Lung (tissue), 12 donors: ENCODE results near the gene ITGA1. TPM values are rescaled to one million over a fixed set of nuclear protein-coding genes. Genes with fewer than 3 reads are reported as not detected.

Experiments used
- ATAC-seq: fragments of 200-7000 bp; cut with Tn5 transposase; one replicate; pipeline ENCODE4 v1.9.1; 2020; ENCODE audit warnings: moderate number of reproducible peaks; ENCODE audit not compliant: insufficient read depth, low FRiP score
- DNase-seq, 3 donors: peaks; one replicate each; pipeline ENCODE4 v3.0.0-alpha.2; 2013 to 2017
- H3K27ac ChIP-seq, 2 donors: one replicate each; pipeline ENCODE4 v1.5.1; 2013; ENCODE audit warnings: mild to moderate bottlenecking in 2 of 2, moderate library complexity in 2 of 2, control low read depth in 1 of 2, inconsistent platforms in 1 of 2, low read depth in 1 of 2, low read length in 1 of 2
- H3K27me3 ChIP-seq, 3 donors: one replicate each; pipeline ENCODE4 v1.5.1; 2013; ENCODE audit warnings: low read length in 2 of 3; ENCODE audit not compliant: control insufficient read depth in 3 of 3, insufficient read depth in 3 of 3
- H3K36me3 ChIP-seq, 4 donors: one replicate each; pipeline ENCODE4 v1.5.1; 2013; ENCODE audit warnings: low read length in 4 of 4, mild to moderate bottlenecking in 1 of 4, moderate library complexity in 1 of 4; ENCODE audit not compliant: control insufficient read depth in 4 of 4, insufficient read depth in 4 of 4
- H3K4me1 ChIP-seq, 5 donors: one replicate each; pipeline ENCODE4 v1.5.1; 2013; ENCODE audit warnings: low read length in 5 of 5, mild to moderate bottlenecking in 2 of 5, moderate library complexity in 1 of 5; ENCODE audit not compliant: control insufficient read depth in 5 of 5, insufficient read depth in 5 of 5
- H3K4me3 ChIP-seq: one replicate; pipeline ENCODE4 v1.5.1; 2013; ENCODE audit warnings: mild to moderate bottlenecking, control low read depth, moderate library complexity
- H3K9ac ChIP-seq, 2 donors: one replicate each; pipeline ENCODE4 v1.5.1; 2013; ENCODE audit warnings: low read length in 2 of 2, control low read depth in 1 of 2; ENCODE audit not compliant: insufficient read depth in 1 of 2
- H3K9me3 ChIP-seq, 4 donors: one replicate each; pipeline ENCODE4 v1.5.1; 2013; ENCODE audit warnings: low read length in 3 of 4, mild to moderate bottlenecking in 1 of 4, moderate library complexity in 1 of 4; ENCODE audit not compliant: control insufficient read depth in 4 of 4, insufficient read depth in 3 of 4
- CTCF ChIP-seq: IDR thresholded peaks from 2 replicates; pipeline ENCODE4 v1.5.1; 2012; ENCODE audit warnings: mild to moderate bottlenecking; ENCODE audit errors: control extremely low read depth, extremely low read depth
- WGBS, 2 donors: extraction: QIAGEN DNeasy Blood & Tissue Kit; methylation state at CpG; one replicate each; pipeline ENCODE4 v1.1.7; 2013; 5-methylcytosine and 5-hydroxymethylcytosine counted together
- polyA plus RNA-seq, 2 donors: library from polyadenylated mRNA; stranded (reverse); fragments of 200-250 nt; gene quantifications; one replicate each; pipeline ENCODE4 v1.2.1, GENCODE V29; 2013
- total RNA-seq, 2 donors: library from RNA; depleted of rRNA in 1 of 2; stranded (reverse); fragments of >200 nt in 1 of 2; gene quantifications; one replicate each; pipeline ENCODE4 v1.2.1, GENCODE V29; 2014 to 2021
- donor health status: control.
- donor health status: control.
- donor health status: Bipolar disorder and iron deficiency.
- donor health status: healthy.
- donor health status: DM: yes; HTN: yes; CAD: no.

The ITGA1 gene
- total and polyA plus RNA-seq, 4 donors = 8.8 to 119 (median 47.6) TPM

- no peak overlapping the region for H3K4me3 ChIP-seq
- H3K9ac ChIP-seq = peak overlapping the region in 1 of 2 donors; percentile 36
- DNase-seq = peak; percentile 26 to 71 (median 70)
- H3K9me3 ChIP-seq = peaks cover 0 to 1% (median 0%) of the 10 kb centered on the region in 4 donors
- ATAC-seq = no peak
- peaks cover 0 to 35% (median 0%) of the 10 kb centered on the region in 5 donors for H3K4me1 ChIP-seq
- TF ChIP-seq CTCF = no peak
- no peaks in the 10 kb centered on the region for H3K27me3 ChIP-seq
- H3K36me3 ChIP-seq = peaks cover 0 to 3% (median 2%) of the 10 kb centered on the region in 4 donors
- peak overlapping the region in 1 of 2 donors; percentile 38 for H3K27ac ChIP-seq
- WGBS, 2 donors = 78 to 85% methylated on average over 2 of the region's 2 CpGs
Measured at GRCh38 chr5:52853650-52854049, 65.9 kb downstream of the ITGA1 start.

GRCh38 chr5:52854301-52854700 is 66.6 kb downstream of the ITGA1 start:
- Histone ChIP-seq H3K27me3 (no peaks in the 10 kb centered on the region), H3K9ac (peak overlapping the region in 1 of 2 donors; percentile 36), H3K4me1 (peaks cover 0 to 35% (median 0%) of the 10 kb centered on the region in 5 donors), H3K9me3 (peaks cover 0 to 1% (median 0%) of the 10 kb centered on the region in 4 donors), H3K27ac (no peak overlapping the region), H3K4me3 (no peak overlapping the region), H3K36me3 (peaks cover 0 to 3% (median 2%) of the 10 kb centered on the region in 4 donors)
- DNase-seq = peak; percentile 22 to 89 (median 82)
- TF ChIP-seq CTCF = no peak
- WGBS, 2 donors = 62 to 69% methylated on average over 2 of the region's 2 CpGs
- no peak for ATAC-seq

GRCh38 chr5:52854949-52855348 is 67.2 kb downstream of the ITGA1 start:
- H3K4me1 ChIP-seq = peaks cover 0 to 39% (median 0%) of the 10 kb centered on the region in 5 donors
- WGBS, 2 donors = 64 to 82% methylated on average over 2 of the region's 2 CpGs
- H3K27me3 ChIP-seq = no peaks in the 10 kb centered on the region
- TF ChIP-seq CTCF = no peak
- H3K9ac ChIP-seq = no peak overlapping the region
- H3K36me3 ChIP-seq = peaks cover 0 to 3% (median 2%) of the 10 kb centered on the region in 4 donors
- no peak overlapping the region for H3K27ac ChIP-seq
- DNase-seq = no peak
- ATAC-seq = no peak
- peaks cover 0 to 1% (median 0%) of the 10 kb centered on the region in 4 donors for H3K9me3 ChIP-seq
- H3K4me3 ChIP-seq = no peak overlapping the region

GRCh38 chr5:52856564-52856963 is 68.8 kb downstream of the ITGA1 start:
- peaks cover 0 to 39% (median 0%) of the 10 kb centered on the region in 5 donors for H3K4me1 ChIP-seq
- H3K27me3 ChIP-seq = no peaks in the 10 kb centered on the region
- TF ChIP-seq CTCF = no peak
- peaks cover 0 to 1% (median 0%) of the 10 kb centered on the region in 4 donors for H3K9me3 ChIP-seq
- H3K9ac ChIP-seq = no peak overlapping the region
- ATAC-seq (no peak), DNase-seq (no peak)
- H3K27ac ChIP-seq = peak overlapping the region in 1 of 2 donors; percentile 8
- H3K4me3 ChIP-seq = no peak overlapping the region
- 87 to 92% methylated on average over 3 of the region's 3 CpGs for WGBS, 2 donors
- H3K36me3 ChIP-seq = peaks cover 0 to 3% (median 1%) of the 10 kb centered on the region in 4 donors
